Forelimb muscle (tissue), 1 donor: ENCODE results near the gene AGR2. TPM values are rescaled to one million over a fixed set of nuclear protein-coding genes. Genes with fewer than 3 reads are reported as not detected.

Experiments
- DNase-seq: peaks from one replicate; pipeline ENCODE4 v3.0.0-alpha.2; 2013; ENCODE audit warnings: low read depth
- polyA plus RNA-seq: library from polyadenylated mRNA; unstranded; fragments of 120-200 nt; gene quantifications from one replicate; pipeline ENCODE4 v1.2.1, GENCODE V29; 2013; ENCODE audit not compliant: insufficient read length

Gene AGR2
- polyA plus RNA-seq, 1 donor, result 14.2 TPM

GRCh38 chr7:16812542-16813231, 7.9 kb upstream of the AGR2 start:
- DNase-seq, result no peak

- no peak for DNase-seq
These were observed 6.8 kb upstream of the AGR2 start for GRCh38 chr7:16811551-16811950.

GRCh38 chr7:16810573-16810972, 5.8 kb upstream of the AGR2 start:
- DNase-seq, result no peak

GRCh38 chr7:16810112-16810511, 5.3 kb upstream of the AGR2 start:
- no peak for DNase-seq

- DNase-seq, result no peak
These were observed 642 bp upstream of the AGR2 start for GRCh38 chr7:16805441-16805840.

- DNase-seq, result no peak
These were observed 722 bp downstream of the AGR2 start for GRCh38 chr7:16803881-16804673.

GRCh38 chr7:16803125-16803524, 1.7 kb downstream of the AGR2 start:
- DNase-seq, result no peak

- no peak for DNase-seq
These were observed 3.2 kb downstream of the AGR2 start for GRCh38 chr7:16801579-16801978.

GRCh38 chr7:16801111-16801542, 3.7 kb downstream of the AGR2 start:
- no peak for DNase-seq

GRCh38 chr7:16795624-16796023, 9.2 kb downstream of the AGR2 start:
- DNase-seq, result no peak

- no peak for DNase-seq
These were observed 9.8 kb downstream of the AGR2 start for GRCh38 chr7:16794986-16795385.

GRCh38 chr7:16791905-16792698, 12.7 kb downstream of the AGR2 start:
- no peak for DNase-seq

GRCh38 chr7:16791071-16791470, 13.7 kb downstream of the AGR2 start:
- DNase-seq, result no peak

- DNase-seq, result no peak
These were observed 17.7 kb downstream of the AGR2 start for GRCh38 chr7:16787127-16787526.

- no peak for DNase-seq
These were observed 18.5 kb downstream of the AGR2 start for GRCh38 chr7:16786257-16786656.

GRCh38 chr7:16785846-16786245, 19.0 kb downstream of the AGR2 start:
- DNase-seq, result no peak

- no peak for DNase-seq
These were observed 19.5 kb downstream of the AGR2 start for GRCh38 chr7:16785321-16785720.

GRCh38 chr7:16780596-16780995, 24.2 kb downstream of the AGR2 start:
- DNase-seq, result no peak

GRCh38 chr7:16779051-16779450, 25.7 kb downstream of the AGR2 start:
- no peak for DNase-seq

GRCh38 chr7:16778476-16778875, 26.3 kb downstream of the AGR2 start:
- DNase-seq, result no peak

GRCh38 chr7:16776053-16776452, 28.7 kb downstream of the AGR2 start:
- no peak for DNase-seq

- no peak for DNase-seq
These were observed 29.8 kb downstream of the AGR2 start for GRCh38 chr7:16774986-16775385.
